Kidney (tissue), 14 donors: ENCODE measurements around the gene CEP104. TPM values are rescaled to one million over a fixed set of nuclear protein-coding genes. Genes with fewer than 3 reads are reported as not detected.

Experiments
- DNase-seq, 5 donors: peaks; one replicate each; pipeline ENCODE4 v3.0.0-alpha.2; 2013 to 2020
- FAIRE-seq: peaks from 2 replicates; lab custom pipeline; 2012; peaks lifted over from hg19 to GRCh38; lab: Jason Lieb, UNC
- H3K27ac ChIP-seq, 2 donors: one replicate each; pipeline ENCODE4 v1.7.0; 2013; ENCODE audit warnings: low read depth in 2 of 2, low read length in 2 of 2, inconsistent platforms in 1 of 2
- H3K27me3 ChIP-seq: one replicate; pipeline ENCODE4 v1.7.1; 2013; ENCODE audit warnings: low read length, inconsistent platforms; ENCODE audit not compliant: control insufficient read depth, insufficient read depth
- H3K36me3 ChIP-seq, 3 donors: one replicate each; pipeline versions ENCODE4 v1.7.0 to v1.7.1; 2013; ENCODE audit warnings: low read length in 3 of 3, control low read depth in 1 of 3, inconsistent platforms in 1 of 3; ENCODE audit not compliant: insufficient read depth in 3 of 3, control insufficient read depth in 2 of 3
- H3K4me1 ChIP-seq, 3 donors: one replicate each; pipeline versions ENCODE4 v1.7.0 to v1.7.1; 2013; ENCODE audit warnings: low read length in 3 of 3, inconsistent platforms in 1 of 3, low read depth in 1 of 3; ENCODE audit not compliant: control insufficient read depth in 2 of 3, insufficient read depth in 2 of 3
- H3K4me3 ChIP-seq, 3 donors: one replicate each; pipeline versions ENCODE4 v1.7.0 to v1.8.1; 2013; ENCODE audit warnings: low read length in 3 of 3, control low read depth in 1 of 3, inconsistent platforms in 1 of 3
- H3K9ac ChIP-seq, 3 donors: one replicate each; pipeline versions ENCODE4 v1.7.0 to v1.7.1; 2013; ENCODE audit warnings: low read length in 3 of 3, control low read depth in 1 of 3, inconsistent platforms in 1 of 3
- H3K9me3 ChIP-seq, 3 donors: one replicate each; pipeline versions ENCODE4 v1.7.0 to v1.7.1; 2013; ENCODE audit warnings: low read length in 3 of 3, control low read depth in 1 of 3, inconsistent platforms in 1 of 3; ENCODE audit not compliant: control insufficient read depth in 2 of 3, insufficient read depth in 1 of 3
- CTCF ChIP-seq: IDR thresholded peaks from 3 replicates; pipeline ENCODE4 v1.5.1; 2012; ENCODE audit warnings: mild to moderate bottlenecking, moderate library complexity, borderline replicate concordance; ENCODE audit not compliant: insufficient read depth; ENCODE audit errors: extremely low read depth
- intact Hi-C: fragments of 100-400 bp; cut with DNase I; formaldehyde crosslinking; loops from one replicate; pipeline ENCODE4 v1.11.1; 2022
- polyA plus RNA-seq: library from polyadenylated mRNA; stranded (reverse); fragments of 350-450 nt; fragmentation: Illumina TruSeq; extraction: RNeasy Lipid Tissue Mini Kit (QIAGEN cat#74804); gene quantifications from one replicate; pipeline ENCODE4 v1.2.3, GENCODE V29; 2014; ENCODE audit warnings: low read depth, low replicate concordance; ENCODE audit not compliant: insufficient read depth
- total RNA-seq: library from RNA; stranded (reverse); fragmentation: NEBNext Ultra II Directional; extraction: Animal tissue kit (Norgen Biotek cat#: 25700); gene quantifications from one replicate; pipeline ENCODE4 v1.2.1, GENCODE V29; 2021
- donor health status: control.
- donor health status: control.
- donor health status: control.
- donor health status: control.
- donor health status: control.
- donor health status: DM: yes; HTN: yes; CAD: no.
- donor health status: Normal renal cell carcinoma (clear cell type).

CEP104 gene
- total and polyA plus RNA-seq, 2 donors from 2014 or later, result 11.1 to 51.2 TPM

GRCh38 chr1:3799976-3800685 lies 56.9 kb downstream of the CEP104 start:
- TF ChIP-seq CTCF, result no peak
- FAIRE-seq (no peak), DNase-seq (peak in 1 of 5 donors; percentile 38)
- no peak overlapping the region for H3K9ac ChIP-seq
- H3K27ac ChIP-seq, result no peak overlapping the region
- intact Hi-C loops, result no loop called here
- no peaks in the 10 kb centered on the region for H3K27me3 ChIP-seq
- H3K9me3 ChIP-seq, result no peaks in the 10 kb centered on the region
- H3K4me1 ChIP-seq, result peaks cover 0 to 6% (median 3%) of the 10 kb centered on the region in 3 donors
- no peaks in the 10 kb centered on the region for H3K36me3 ChIP-seq
- H3K4me3 ChIP-seq, result no peak overlapping the region

DNA sequence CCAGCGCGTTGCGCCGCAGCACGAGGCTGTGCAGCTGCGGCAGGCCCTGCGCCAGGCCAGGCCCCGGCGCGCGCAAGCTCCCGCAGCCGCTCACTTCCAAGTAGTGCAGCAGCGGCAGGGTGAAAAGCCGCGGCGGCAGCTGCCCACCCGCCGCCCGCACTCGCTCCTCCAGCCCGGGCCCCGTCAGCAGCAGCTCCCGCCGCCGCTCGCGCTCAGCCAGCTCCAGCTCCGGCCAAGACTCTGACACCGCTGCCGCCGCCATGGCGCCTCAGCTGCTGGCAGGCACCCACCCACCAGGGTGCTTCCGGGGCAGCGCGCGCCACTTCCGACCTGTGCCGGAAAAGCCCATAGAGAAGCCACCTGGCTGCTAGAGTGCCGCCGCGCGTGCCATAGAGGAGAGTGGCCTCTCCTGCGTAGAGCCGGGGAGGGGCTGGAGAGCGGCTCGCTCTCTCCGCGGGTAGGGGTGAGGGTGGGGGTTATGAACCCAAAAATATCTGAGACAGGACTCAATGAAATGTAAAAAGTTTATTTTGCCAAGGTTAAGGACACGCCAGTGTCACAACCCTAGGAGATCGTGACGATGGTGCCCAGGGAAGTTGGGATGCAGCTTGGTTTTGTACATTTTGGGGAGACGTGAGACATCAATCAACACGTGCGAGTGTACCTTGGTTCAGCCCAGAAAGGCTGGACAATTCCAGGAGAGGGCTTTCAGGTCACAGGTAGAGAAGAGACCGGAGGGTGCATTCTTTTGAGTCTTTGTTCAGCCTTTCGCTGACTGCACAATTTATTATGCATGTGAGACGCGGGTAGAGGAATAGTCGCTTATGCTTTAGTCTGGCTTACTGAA lies 60.6 kb downstream of the CEP104 start, which contains the start of gene LRRC47:
TSS of gene LRRC47 (minus strand) at position 284 of the 847 bp plus-strand sequence. CDS start at position 262, 22 bp downstream.
- Histone ChIP-seq H3K4me3 (peak within 1 kb of the TSS; percentile 79 to 81 (median 80)), H3K27ac (peak within 1 kb of the TSS in 1 of 2 donors; percentile 7), H3K9ac (peak within 1 kb of the TSS; percentile 58 to 86 (median 73)), H3K4me1 (peaks cover 0 to 10% (median 4%) of the 10 kb centered on the region in 3 donors), H3K27me3 (no peaks in the 10 kb centered on the region), H3K36me3 (no peaks in the 10 kb centered on the region), H3K9me3 (no peaks in the 10 kb centered on the region)
- intact Hi-C loops, result no loop called here
- FAIRE-seq (no peak), DNase-seq (peak; percentile 93 to 98 (median 95))
- TF ChIP-seq CTCF, result peak; percentile 5

GRCh38 chr1:3795453-3796214 lies 61.4 kb downstream of the CEP104 start:
- peaks cover 0 to 10% (median 4%) of the 10 kb centered on the region in 3 donors for H3K4me1 ChIP-seq
- H3K9ac ChIP-seq, result peak overlapping the region; percentile 29 to 73 (median 30)
- TF ChIP-seq CTCF, result no peak
- FAIRE-seq (no peak), DNase-seq (peak in 1 of 5 donors; percentile 63)
- peak overlapping the region; percentile 50 to 79 (median 63) for H3K4me3 ChIP-seq
- intact Hi-C loops, result no loop called here
- peak overlapping the region in 1 of 2 donors; percentile 6 for H3K27ac ChIP-seq
- no peaks in the 10 kb centered on the region for H3K27me3 ChIP-seq
- H3K36me3 ChIP-seq, result no peaks in the 10 kb centered on the region
- no peaks in the 10 kb centered on the region for H3K9me3 ChIP-seq
